ENCODE data around the gene TTC19.

DNA sequence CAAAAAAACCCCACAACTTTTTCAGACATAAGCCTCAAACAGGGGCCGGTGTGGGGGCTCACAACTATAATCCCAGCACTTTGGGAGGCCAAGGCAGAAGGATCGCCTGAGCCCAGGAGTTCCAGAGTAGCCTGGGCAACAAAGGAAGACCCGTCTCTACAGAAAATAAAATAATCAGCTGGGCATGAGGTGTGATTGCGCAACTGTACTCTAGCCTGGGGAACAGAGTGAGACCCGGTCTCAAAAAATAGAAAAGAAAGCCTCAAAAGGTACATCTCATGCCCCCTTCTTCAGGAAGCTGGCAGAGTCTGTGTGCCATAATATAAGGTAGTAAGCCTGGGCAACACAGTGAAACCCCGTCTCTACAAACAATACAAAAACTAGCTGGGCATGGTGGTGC lies 3.3 kb upstream of the TTC19 start:
- TF ChIP-seq, protein P1, sequence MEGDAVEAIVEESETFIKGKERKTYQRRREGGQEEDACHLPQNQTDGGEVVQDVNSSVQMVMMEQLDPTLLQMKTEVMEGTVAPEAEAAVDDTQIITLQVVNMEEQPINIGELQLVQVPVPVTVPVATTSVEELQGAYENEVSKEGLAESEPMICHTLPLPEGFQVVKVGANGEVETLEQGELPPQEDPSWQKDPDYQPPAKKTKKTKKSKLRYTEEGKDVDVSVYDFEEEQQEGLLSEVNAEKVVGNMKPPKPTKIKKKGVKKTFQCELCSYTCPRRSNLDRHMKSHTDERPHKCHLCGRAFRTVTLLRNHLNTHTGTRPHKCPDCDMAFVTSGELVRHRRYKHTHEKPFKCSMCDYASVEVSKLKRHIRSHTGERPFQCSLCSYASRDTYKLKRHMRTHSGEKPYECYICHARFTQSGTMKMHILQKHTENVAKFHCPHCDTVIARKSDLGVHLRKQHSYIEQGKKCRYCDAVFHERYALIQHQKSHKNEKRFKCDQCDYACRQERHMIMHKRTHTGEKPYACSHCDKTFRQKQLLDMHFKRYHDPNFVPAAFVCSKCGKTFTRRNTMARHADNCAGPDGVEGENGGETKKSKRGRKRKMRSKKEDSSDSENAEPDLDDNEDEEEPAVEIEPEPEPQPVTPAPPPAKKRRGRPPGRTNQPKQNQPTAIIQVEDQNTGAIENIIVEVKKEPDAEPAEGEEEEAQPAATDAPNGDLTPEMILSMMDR (IDR thresholded peaks at IDR 0.05), result no peak
- TF ChIP-seq POLR2A (IDR thresholded peaks at IDR 0.05) (no peak), EP300 (IDR thresholded peaks at IDR 0.05) (no peak)
